Measurements from ENCODE around the gene UBR4. TPM values are rescaled to one million over a fixed set of nuclear protein-coding genes. Genes with fewer than 3 reads are reported as not detected.

The UBR4 gene
- total RNA-seq, 1 donor from 2014 or later: 53.9 TPM

GRCh38 chr1:19087017-19087736 lies 122.9 kb downstream of the UBR4 start:
- ATAC-seq: no peak
- no peak for DNase-seq (ENCODE audit: missing footprints)
- intact Hi-C loops (cut with DNase I): loop anchor here (5.0 kb wide), 2 partner anchors 130 to 205 kb away; partner anchors contain the start of gene IFFO2

GRCh38 chr1:19086176-19086875 lies 123.7 kb downstream of the UBR4 start:
- ATAC-seq (peak; percentile 47), DNase-seq (ENCODE audit: missing footprints) (no peak)
- intact Hi-C loops (cut with DNase I): loop anchor here (5.0 kb wide), 2 partner anchors 129 to 204 kb away; partner anchors contain the start of gene IFFO2

GRCh38 chr1:19084206-19084738 lies 125.8 kb downstream of the UBR4 start:
- DNase-seq (ENCODE audit: missing footprints) (no peak), ATAC-seq (no peak)
- intact Hi-C loops (cut with DNase I): no loop called here

DNA sequence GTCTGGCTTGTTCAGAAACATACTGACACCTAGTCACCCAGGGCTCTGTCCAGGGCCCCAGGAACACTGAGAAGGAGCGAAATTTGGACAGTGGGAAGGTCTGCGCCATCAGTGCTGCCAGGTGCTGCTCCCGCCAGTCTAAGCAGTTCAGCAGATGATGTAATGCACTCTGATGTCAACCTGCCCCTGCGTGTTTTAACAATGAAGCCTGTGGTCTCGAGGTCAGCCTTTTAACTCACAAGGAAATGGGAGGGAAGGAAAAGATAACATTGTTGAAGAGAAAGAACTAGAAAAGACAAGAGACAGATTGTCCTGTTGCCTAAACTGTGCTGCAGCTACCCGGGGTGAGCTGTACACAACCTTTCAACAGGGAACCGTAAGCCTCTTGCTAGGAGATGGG lies 127.0 kb downstream of the UBR4 start:
- no peak for ATAC-seq
- intact Hi-C loops (cut with DNase I): no loop called here
- no peak for DNase-seq (ENCODE audit: missing footprints)

- intact Hi-C loops (cut with DNase I): no loop called here
- ATAC-seq (peak; percentile 58), DNase-seq (ENCODE audit: missing footprints) (no peak)
Measured at GRCh38 chr1:19081218-19081893, 128.7 kb downstream of the UBR4 start.

DNA sequence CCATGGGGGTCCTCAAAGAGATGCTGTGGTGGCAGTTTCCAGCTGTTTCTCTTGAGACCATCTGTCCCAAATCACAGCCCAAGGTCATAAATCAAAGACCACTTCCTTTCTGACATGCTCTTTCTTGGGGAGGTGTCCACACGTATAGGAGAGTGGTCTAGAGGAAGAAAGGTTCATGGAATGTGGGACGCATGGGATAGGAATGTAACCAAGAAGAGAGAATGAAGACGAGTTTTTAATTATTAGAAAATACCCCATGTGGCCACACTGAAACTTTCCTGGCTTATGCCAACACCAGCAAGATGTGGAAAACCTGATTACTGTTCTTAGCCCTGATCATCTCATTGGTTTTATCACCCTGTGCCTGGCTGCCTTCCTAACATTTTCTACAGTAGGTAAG lies 129.3 kb downstream of the UBR4 start:
- no peak for ATAC-seq
- DNase-seq (ENCODE audit: missing footprints): no peak
- intact Hi-C loops (cut with DNase I): no loop called here

DNA sequence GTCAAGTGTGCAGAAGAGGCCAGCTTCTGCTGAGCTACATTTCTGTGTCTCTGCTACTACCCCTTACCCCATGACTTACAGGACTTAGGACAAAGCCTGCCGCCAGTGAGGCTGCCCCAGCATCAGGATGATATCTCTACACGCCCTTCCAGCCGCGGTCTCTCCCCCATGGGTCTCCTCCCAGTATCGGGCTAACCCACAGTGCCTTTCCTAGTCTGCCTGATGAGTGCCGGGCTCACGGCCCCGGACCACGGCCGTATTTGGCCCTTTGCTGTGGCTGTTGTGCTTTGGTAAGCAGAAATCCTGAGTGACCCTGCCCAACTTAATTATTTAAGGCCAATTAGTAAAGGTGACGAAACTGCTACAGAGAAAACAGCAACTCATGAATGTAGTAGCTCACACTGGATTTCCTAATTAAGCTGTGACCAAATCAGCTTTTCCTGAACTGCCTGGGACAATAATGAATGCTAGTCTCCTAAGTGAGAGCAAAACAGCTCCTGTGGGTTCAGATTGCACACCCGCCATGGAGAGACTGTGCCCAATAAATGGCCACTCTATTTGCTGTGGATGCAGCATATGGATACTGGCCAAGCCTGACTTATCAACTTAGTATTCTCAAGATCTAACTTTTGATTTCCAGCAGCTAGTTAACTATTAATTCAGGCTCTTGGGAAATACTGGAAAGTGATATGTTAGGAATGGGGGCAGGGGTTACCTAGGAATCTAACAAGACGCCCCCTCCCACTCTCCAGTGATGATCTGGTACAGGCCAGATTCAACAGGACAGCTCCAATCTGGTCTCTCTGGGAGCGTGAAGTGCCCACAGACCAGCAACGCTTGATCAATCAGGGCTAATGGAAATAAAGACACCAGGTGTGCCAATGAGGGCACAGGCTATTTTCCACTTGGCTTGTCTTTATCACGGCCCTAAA lies 130.3 kb downstream of the UBR4 start:
- intact Hi-C loops (cut with DNase I): no loop called here
- no peak for DNase-seq (ENCODE audit: missing footprints)
- no peak for ATAC-seq

- intact Hi-C loops (cut with DNase I): no loop called here
- no peak for ATAC-seq
- no peak for DNase-seq (ENCODE audit: missing footprints)
Measured at GRCh38 chr1:19078536-19078935, 131.5 kb downstream of the UBR4 start.

GRCh38 chr1:19076841-19077616 lies 133.0 kb downstream of the UBR4 start:
- no peak for ATAC-seq
- intact Hi-C loops (cut with DNase I): no loop called here

DNA sequence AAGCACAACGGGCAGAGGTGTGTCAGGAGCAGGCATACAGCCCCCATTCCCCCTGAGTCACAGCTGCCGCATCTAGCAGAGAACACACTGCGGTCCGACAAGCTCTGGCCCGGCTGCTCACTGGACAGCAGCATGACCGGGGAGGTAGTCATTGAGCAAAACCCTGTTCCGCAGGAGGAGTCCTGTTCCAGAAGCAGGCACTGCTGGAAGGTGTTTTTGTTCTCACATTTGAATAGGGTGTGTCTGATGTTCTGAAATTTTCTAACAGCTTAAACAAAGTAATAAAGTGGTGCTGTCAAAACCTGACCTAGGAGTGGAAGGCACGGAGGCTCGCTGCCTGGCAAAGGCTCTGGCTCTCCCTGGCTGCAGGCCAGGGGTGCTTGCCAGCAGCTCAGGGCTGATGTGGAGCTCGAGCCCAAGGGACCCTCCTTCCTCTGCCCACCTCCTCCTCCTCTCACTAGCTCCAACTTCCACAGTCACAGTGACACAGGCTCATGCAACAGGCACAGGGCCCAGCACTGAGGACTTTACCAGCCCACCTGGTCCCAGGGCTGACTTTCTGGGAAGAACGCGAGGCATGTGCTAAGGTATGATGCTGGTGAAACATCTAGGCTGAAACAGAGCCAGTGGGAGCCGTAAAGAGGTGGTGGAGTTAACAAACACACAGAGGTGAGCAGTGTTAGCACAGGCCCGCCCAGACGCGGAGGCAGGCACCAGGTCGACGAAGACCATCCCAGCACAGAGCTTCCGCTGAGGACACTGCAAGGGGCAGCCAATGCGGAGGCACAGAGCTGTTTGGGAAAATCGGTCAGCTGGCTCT lies 135.0 kb downstream of the UBR4 start:
- ATAC-seq (peak; percentile 39), DNase-seq (ENCODE audit: missing footprints) (no peak)
- intact Hi-C loops (cut with DNase I): loop anchor here (5.0 kb wide), 1 partner anchor 168 kb away; no protein-coding TSS in a partner anchor

More at GRCh38 chr1:19076841-19077616, 133.0 kb downstream of the UBR4 start:
- no peak for DNase-seq (ENCODE audit: missing footprints)

DNA sequence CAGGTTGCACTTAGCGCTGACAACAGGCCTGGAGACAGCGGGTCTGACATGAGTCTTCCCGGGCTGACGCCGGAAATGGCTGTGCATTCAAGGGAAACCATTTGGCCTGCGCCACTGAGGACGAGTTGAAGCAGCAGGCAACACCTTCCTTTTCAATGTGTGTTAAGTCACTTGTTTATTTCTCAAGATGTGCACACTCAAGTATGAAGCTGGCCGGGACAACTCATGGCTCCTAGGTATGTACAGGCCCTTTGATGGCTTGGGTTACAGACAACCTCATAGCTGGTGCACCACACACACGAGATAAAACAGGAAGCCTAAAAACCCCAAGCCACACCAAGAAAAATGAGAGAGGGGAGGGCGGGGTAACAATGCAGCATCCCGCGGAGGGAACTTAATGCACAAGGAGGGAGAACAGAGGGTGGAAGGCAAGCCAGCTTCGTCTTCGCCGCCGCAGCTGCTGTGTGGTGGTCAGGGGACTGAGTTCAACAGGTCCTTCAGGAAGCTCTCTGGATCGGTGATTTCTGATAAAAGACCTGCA lies 135.6 kb downstream of the UBR4 start:
- intact Hi-C loops (cut with DNase I): loop anchor here (5.0 kb wide), 1 partner anchor 167 kb away; no protein-coding TSS in a partner anchor
- no peak for DNase-seq (ENCODE audit: missing footprints)
- no peak for ATAC-seq

GRCh38 chr1:19073311-19074186 lies 136.5 kb downstream of the UBR4 start:
- intact Hi-C loops (cut with DNase I): loop anchor here (5.0 kb wide), 1 partner anchor 166 kb away; no protein-coding TSS in a partner anchor
- DNase-seq (ENCODE audit: missing footprints) (peak; percentile 79), ATAC-seq (peak; percentile 66)

- DNase-seq (ENCODE audit: missing footprints): no peak
- no peak for ATAC-seq
- intact Hi-C loops (cut with DNase I): loop anchor here (5.0 kb wide), 1 partner anchor 165 kb away; no protein-coding TSS in a partner anchor
Measured at GRCh38 chr1:19072285-19072981, 137.6 kb downstream of the UBR4 start.

DNA sequence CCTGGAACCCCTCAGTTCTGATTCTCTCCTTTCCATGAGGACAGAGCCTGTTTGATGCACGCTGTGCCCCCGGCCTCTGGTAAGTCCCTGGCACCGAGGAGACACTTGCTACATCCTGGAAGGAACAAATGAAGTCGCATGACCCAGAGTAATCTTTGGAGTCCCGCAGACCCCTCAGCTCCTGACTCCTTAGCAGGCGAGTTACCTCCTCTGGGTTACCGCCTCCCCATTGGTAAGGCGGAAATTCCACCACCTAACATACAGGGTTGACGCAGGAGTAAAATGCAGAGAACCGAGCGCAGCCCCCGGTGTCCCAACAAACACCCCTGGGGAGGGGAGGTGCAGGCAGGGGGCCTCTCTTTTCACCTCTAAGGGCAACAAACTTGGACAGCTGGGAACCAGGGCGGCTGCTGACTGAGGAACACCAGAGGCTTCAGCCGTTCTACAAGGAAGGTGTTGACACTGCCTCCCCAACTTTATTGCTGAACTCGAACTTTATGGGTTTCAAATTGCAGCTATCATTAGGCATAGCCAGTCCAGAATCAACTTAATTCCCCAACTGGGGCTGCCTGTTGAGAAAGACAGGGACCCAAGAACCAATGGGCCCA lies 138.3 kb downstream of the UBR4 start:
- no peak for DNase-seq (ENCODE audit: missing footprints)
- no peak for ATAC-seq
- intact Hi-C loops (cut with DNase I): loop anchor here (5.0 kb wide), 1 partner anchor 164 kb away; no protein-coding TSS in a partner anchor
